Left lung (tissue), 10 donors: ENCODE measurements around the gene IMPG1. TPM values are rescaled to one million over a fixed set of nuclear protein-coding genes. Genes with fewer than 3 reads are reported as not detected.

Experiments used
- ATAC-seq: fragments of 200-7000 bp; cut with Tn5 transposase; one replicate; pipeline ENCODE4 v1.9.1; 2020; ENCODE audit warnings: moderate library complexity
- DNase-seq, 4 donors: peaks; one replicate each; pipeline ENCODE4 v3.0.0-alpha.2; 2013 to 2020
- H3K27ac ChIP-seq, 2 donors: fragments of 200-600 bp; sonication (generic) in 1 of 2; one replicate each; pipeline versions ENCODE4 v1.5.0 to v1.8.0; 2020 to 2021
- H3K27me3 ChIP-seq, 2 donors: fragments of 200-600 bp; sonication (generic) in 1 of 2; one replicate each; pipeline versions ENCODE4 v1.5.0 to v1.8.0; 2020 to 2021
- H3K36me3 ChIP-seq, 2 donors: fragments of 200-600 bp; sonication (generic) in 1 of 2; one replicate each; pipeline versions ENCODE4 v1.5.0 to v1.8.0; 2020 to 2021
- H3K4me1 ChIP-seq, 2 donors: fragments of 200-600 bp; one replicate each; pipeline ENCODE4 v1.8.0; 2021
- H3K4me3 ChIP-seq, 2 donors: fragments of 200-600 bp; sonication (generic) in 1 of 2; one replicate each; pipeline versions ENCODE4 v1.5.0 to v1.8.0; 2020 to 2021; ENCODE audit warnings: mild to moderate bottlenecking in 1 of 2
- H3K9me3 ChIP-seq, 2 donors: fragments of 200-600 bp; sonication (generic) in 1 of 2; one replicate each; pipeline versions ENCODE4 v1.5.0 to v1.8.0; 2020 to 2021
- CTCF ChIP-seq, 2 donors: fragments of 200-600 bp; sonication (generic) in 1 of 2; IDR thresholded peaks; one replicate each; pipeline versions ENCODE4 v1.5.0 to v1.8.0; 2021; ENCODE audit warnings: antibody characterized with exemption in 2 of 2
- intact Hi-C, 2 donors: fragments of 100-400 bp; cut with DNase I; formaldehyde crosslinking; loops; one replicate each; pipeline versions ENCODE4 v1.11.2 to v1.14.2; 2022
- polyA plus RNA-seq, 6 donors: library from polyadenylated mRNA; unstranded; fragments of 120-200 nt; gene quantifications; one replicate each; pipeline ENCODE4 v1.2.1, GENCODE V29; 2013; ENCODE audit not compliant: insufficient read length in 6 of 6
- total RNA-seq, 2 donors: library from RNA; stranded (reverse); fragmentation: NEBNext Ultra II Directional; extraction: Animal tissue kit (Norgen Biotek cat#: 25700); gene quantifications; one replicate each; pipeline ENCODE4 v1.2.1, GENCODE V29; 2021
- donor health status: DM: no; HTN: yes; CAD: no.
- donor health status: DM: no; HTN: no; CAD: no.

IMPG1 gene
- total and polyA plus RNA-seq, 8 donors, result 0.66 to 2.2 (median 1.2) TPM; not detected in 2

GRCh38 chr6:75882734-75883133 is 189.7 kb downstream of the IMPG1 start:
- no peaks in the 10 kb centered on the region for H3K9me3 ChIP-seq
- no peak for TF ChIP-seq CTCF (IDR thresholded peaks at IDR 0.05)
- no peak for ATAC-seq
- H3K27me3 ChIP-seq, result no peaks in the 10 kb centered on the region
- no peaks in the 10 kb centered on the region for H3K4me1 ChIP-seq
- peaks cover 0 to 7% of the 10 kb centered on the region in 2 donors for H3K36me3 ChIP-seq
- intact Hi-C loops, result no loop called here
- H3K4me3 ChIP-seq, result no peak overlapping the region
- no peak for DNase-seq
- H3K27ac ChIP-seq, result no peak overlapping the region

DNA sequence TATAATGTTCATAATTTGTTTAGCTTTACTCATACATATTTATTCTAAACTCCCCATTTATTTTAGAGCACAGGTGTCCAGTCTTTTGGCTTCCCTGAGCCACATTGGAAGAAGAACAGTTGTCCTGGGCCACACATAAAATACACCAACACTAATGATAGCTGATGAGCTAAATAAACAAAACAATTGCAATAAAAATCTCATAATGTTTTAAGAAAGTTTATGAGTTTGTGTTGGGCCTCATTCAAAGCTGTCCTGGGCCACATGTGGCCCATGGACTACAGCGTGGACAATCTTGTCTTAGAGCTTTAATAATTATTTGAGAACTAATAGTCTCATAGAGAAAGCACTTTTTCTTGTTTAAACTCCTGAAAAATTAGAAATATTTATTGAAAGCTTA is 192.2 kb downstream of the IMPG1 start:
- Histone ChIP-seq H3K27me3 (no peaks in the 10 kb centered on the region), H3K36me3 (peaks cover 0 to 12% of the 10 kb centered on the region in 2 donors), H3K4me3 (no peak overlapping the region), H3K4me1 (no peaks in the 10 kb centered on the region), H3K9me3 (no peaks in the 10 kb centered on the region), H3K27ac (no peak overlapping the region)
- intact Hi-C loops, result no loop called here
- TF ChIP-seq CTCF (IDR thresholded peaks at IDR 0.05), result no peak
- DNase-seq (no peak), ATAC-seq (no peak)

GRCh38 chr6:75876152-75876551 is 196.3 kb downstream of the IMPG1 start:
- no peak overlapping the region for H3K27ac ChIP-seq
- intact Hi-C loops, result no loop called here
- H3K4me3 ChIP-seq, result no peak overlapping the region
- no peak for ATAC-seq
- no peaks in the 10 kb centered on the region for H3K9me3 ChIP-seq
- no peaks in the 10 kb centered on the region for H3K27me3 ChIP-seq
- DNase-seq, result no peak
- peaks cover 0 to 24% of the 10 kb centered on the region in 2 donors for H3K36me3 ChIP-seq
- TF ChIP-seq CTCF (IDR thresholded peaks at IDR 0.05), result no peak
- H3K4me1 ChIP-seq, result no peaks in the 10 kb centered on the region

- no peak for TF ChIP-seq CTCF (IDR thresholded peaks at IDR 0.05)
- Histone ChIP-seq H3K27ac (no peak overlapping the region), H3K27me3 (no peaks in the 10 kb centered on the region), H3K9me3 (no peaks in the 10 kb centered on the region), H3K4me3 (no peak overlapping the region), H3K4me1 (no peaks in the 10 kb centered on the region), H3K36me3 (peaks cover 0 to 27% of the 10 kb centered on the region in 2 donors)
- no peak for ATAC-seq
- intact Hi-C loops, result no loop called here
- DNase-seq, result no peak
These were observed 198.2 kb downstream of the IMPG1 start for GRCh38 chr6:75874224-75874623.
